ENCODE data around the gene AGT. TPM values are rescaled to one million over a fixed set of nuclear protein-coding genes. Genes with fewer than 3 reads are reported as not detected.

The AGT gene
- total and polyA plus RNA-seq, 2 experiments from 2014 or later = 0.11 TPM; not detected in 1

DNA sequence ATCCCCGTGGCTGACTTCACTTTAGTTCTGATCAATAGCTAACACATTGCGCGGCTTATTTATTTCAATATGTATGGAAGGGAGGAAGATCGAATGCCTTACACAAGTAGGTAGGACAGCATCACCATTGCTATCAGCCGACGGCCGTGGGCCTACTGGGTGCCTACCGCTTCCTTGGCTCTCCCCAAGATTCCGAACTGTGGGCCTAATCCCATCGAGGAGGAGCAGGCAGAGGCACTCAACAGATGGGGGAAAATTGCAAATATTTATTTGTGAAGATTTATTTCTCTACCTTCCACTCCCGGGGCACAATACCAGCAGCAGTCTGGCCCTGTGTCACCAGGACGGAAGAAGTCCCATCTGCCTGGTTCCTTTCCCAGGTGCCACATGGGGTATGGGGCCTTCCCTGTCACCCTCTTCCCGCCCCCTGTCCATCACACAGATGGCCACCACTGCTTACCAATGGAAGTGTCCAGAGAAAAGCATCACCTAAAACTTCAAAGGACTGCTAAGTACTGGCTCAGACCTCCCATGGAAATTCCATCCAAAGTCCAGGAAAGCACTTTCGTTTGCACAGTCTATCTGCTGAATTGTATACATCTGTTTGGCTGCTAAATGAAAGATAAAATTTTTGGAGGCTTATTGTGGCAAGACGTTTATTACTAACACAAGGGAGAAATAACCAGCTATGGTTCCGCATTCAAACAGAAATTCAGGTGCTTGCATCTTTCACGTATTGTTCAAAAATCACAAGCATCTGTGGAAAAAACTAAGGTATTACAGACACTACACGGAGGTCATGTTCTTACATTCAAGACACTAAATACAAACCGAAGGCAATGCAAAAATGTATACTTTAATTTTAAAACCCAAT, 11.8 kb downstream of the AGT start (continued):
- TF ChIP-seq NANOG (IDR thresholded peaks at IDR 0.05; ENCODE audit: borderline replicate concordance) (no peak), ZNF331 (CRISPR knock-in tag; IDR thresholded peaks at IDR 0.05; ENCODE audit: low read depth) (no peak), POLR2AphosphoS5 (IDR thresholded peaks at IDR 0.05; ENCODE audit: low read depth) (no peak), EZH2 (IDR thresholded peaks at IDR 0.05; ENCODE audit: low read depth, unreplicated experiment) (no peak), STAT1 (IDR thresholded peaks at IDR 0.05; ENCODE audit: unreplicated experiment) (no peak), CREB1 (CRISPR knock-in tag; IDR thresholded peaks at IDR 0.05; ENCODE audit: low read depth) (no peak)
- TF ChIP-seq, protein P1, sequence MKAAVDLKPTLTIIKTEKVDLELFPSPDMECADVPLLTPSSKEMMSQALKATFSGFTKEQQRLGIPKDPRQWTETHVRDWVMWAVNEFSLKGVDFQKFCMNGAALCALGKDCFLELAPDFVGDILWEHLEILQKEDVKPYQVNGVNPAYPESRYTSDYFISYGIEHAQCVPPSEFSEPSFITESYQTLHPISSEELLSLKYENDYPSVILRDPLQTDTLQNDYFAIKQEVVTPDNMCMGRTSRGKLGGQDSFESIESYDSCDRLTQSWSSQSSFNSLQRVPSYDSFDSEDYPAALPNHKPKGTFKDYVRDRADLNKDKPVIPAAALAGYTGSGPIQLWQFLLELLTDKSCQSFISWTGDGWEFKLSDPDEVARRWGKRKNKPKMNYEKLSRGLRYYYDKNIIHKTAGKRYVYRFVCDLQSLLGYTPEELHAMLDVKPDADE (IDR thresholded peaks at IDR 0.05) = no peak

DNA sequence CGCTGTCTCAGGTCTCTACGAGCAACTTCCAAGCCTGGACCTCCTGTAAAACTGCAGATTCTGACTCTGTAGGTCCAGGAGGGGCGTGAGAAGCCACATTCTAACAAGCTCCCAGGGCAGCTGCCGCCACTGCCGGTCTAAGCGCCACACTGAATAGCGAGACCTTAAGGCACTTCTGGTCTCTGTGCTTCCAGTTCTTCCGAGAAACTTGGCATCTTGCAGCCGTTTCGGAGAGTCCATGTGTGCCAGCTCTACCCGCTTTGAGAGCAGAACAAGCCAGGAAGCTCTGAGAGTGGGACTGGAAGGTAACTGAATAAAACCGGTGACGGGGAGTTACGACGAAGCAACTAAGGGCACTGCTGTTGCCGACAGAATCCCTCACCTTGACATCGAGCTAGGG, 12.5 kb downstream of the AGT start:
- Histone ChIP-seq H3K79me2 (replicated peaks; ENCODE audit: insufficient read depth) (no peaks in the 10 kb centered on the region), H3K4me3 (no peak overlapping the region), H3K4me1 (ENCODE audit: insufficient read depth) (no peaks in the 10 kb centered on the region), H3K9me2 (ENCODE audit: insufficient read depth) (no peaks in the 10 kb centered on the region), H3K36me3 (ENCODE audit: insufficient read depth) (no peaks in the 10 kb centered on the region), H3F3A (replicated peaks; ENCODE audit: low read depth) (no peaks in the 10 kb centered on the region), H2AFZ (no peak overlapping the region), H4K20me1 (replicated peaks; ENCODE audit: insufficient read depth) (no peaks in the 10 kb centered on the region), H3K27ac (ENCODE audit: low read depth) (no peak overlapping the region), H3K27me3 (ENCODE audit: insufficient read depth) (no peaks in the 10 kb centered on the region), H3K4me2 (no peak overlapping the region)
- Mint-ChIP-seq H3K27ac (no peak overlapping the region), H3K4me3 (no peak overlapping the region), H3K27me3 (ENCODE audit: insufficient read depth, low read depth, poor library complexity) (peaks cover 6% of the 10 kb centered on the region), H3K4me1 (peaks cover 7% of the 10 kb centered on the region), H3K36me3 (ENCODE audit: low read depth) (no peaks in the 10 kb centered on the region), H3K9me3 (no peaks in the 10 kb centered on the region)
- DNase-seq (ENCODE audit: low spot score) = no peak
- ATAC-seq = no peak
- no peak for TF ChIP-seq ZNF114 (CRISPR knock-in tag; IDR thresholded peaks at IDR 0.05)
- no peak for TF ChIP-seq CREB1 (CRISPR knock-in tag; IDR thresholded peaks at IDR 0.05; ENCODE audit: low read depth)
- TF ChIP-seq POLR2AphosphoS5 (IDR thresholded peaks at IDR 0.05; ENCODE audit: low read depth) = no peak
- TF ChIP-seq STAT1 (IDR thresholded peaks at IDR 0.05; ENCODE audit: unreplicated experiment) = no peak
- TF ChIP-seq, protein P1 (IDR thresholded peaks at IDR 0.05) = no peak
- TF ChIP-seq EZH2 (IDR thresholded peaks at IDR 0.05; ENCODE audit: low read depth, unreplicated experiment) = no peak
- TF ChIP-seq, protein P2, sequence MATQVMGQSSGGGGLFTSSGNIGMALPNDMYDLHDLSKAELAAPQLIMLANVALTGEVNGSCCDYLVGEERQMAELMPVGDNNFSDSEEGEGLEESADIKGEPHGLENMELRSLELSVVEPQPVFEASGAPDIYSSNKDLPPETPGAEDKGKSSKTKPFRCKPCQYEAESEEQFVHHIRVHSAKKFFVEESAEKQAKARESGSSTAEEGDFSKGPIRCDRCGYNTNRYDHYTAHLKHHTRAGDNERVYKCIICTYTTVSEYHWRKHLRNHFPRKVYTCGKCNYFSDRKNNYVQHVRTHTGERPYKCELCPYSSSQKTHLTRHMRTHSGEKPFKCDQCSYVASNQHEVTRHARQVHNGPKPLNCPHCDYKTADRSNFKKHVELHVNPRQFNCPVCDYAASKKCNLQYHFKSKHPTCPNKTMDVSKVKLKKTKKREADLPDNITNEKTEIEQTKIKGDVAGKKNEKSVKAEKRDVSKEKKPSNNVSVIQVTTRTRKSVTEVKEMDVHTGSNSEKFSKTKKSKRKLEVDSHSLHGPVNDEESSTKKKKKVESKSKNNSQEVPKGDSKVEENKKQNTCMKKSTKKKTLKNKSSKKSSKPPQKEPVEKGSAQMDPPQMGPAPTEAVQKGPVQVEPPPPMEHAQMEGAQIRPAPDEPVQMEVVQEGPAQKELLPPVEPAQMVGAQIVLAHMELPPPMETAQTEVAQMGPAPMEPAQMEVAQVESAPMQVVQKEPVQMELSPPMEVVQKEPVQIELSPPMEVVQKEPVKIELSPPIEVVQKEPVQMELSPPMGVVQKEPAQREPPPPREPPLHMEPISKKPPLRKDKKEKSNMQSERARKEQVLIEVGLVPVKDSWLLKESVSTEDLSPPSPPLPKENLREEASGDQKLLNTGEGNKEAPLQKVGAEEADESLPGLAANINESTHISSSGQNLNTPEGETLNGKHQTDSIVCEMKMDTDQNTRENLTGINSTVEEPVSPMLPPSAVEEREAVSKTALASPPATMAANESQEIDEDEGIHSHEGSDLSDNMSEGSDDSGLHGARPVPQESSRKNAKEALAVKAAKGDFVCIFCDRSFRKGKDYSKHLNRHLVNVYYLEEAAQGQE (IDR thresholded peaks at IDR 0.05; ENCODE audit: unreplicated experiment) = no peak
- no peak for TF ChIP-seq NANOG (IDR thresholded peaks at IDR 0.05; ENCODE audit: borderline replicate concordance)
- no peak for TF ChIP-seq ZNF331 (CRISPR knock-in tag; IDR thresholded peaks at IDR 0.05; ENCODE audit: low read depth)
